SK-N-SH (cell line): ENCODE data around the gene ACSL3.
A peak's percentile ranks its signal among the peaks of the same experiment; 100 is the strongest.

Source experiments
- CTCF ChIP-seq: fragments of 200-600 bp; sonication (generic); IDR thresholded peaks from 2 replicates; pipeline ENCODE4 v1.6.1; 2017; ENCODE audit warnings: antibody characterized with exemption, mild to moderate bottlenecking, moderate library complexity
- FOXM1 ChIP-seq: IDR thresholded peaks from 2 replicates; pipeline ENCODE4 v1.4.0; 2012; ENCODE audit warnings: low read depth, mild to moderate bottlenecking
- GABPA ChIP-seq: IDR thresholded peaks from 2 replicates; pipeline ENCODE4 v1.4.0; 2012; ENCODE audit warnings: low read depth, mild to moderate bottlenecking
- JUND ChIP-seq: IDR thresholded peaks from 2 replicates; pipeline ENCODE4 v1.4.0; 2012
- MEF2A ChIP-seq: IDR thresholded peaks from 2 replicates; pipeline ENCODE4 v1.4.0; 2012; ENCODE audit warnings: low read depth, borderline replicate concordance
- MXI1 ChIP-seq: IDR thresholded peaks from 2 replicates; pipeline ENCODE4 v1.6.1; 2012; ENCODE audit warnings: mild to moderate bottlenecking, low read depth, low read length, improper control_type of control experiment
- NFIC ChIP-seq: IDR thresholded peaks from 2 replicates; pipeline ENCODE4 v1.4.0; 2012; ENCODE audit warnings: borderline replicate concordance
- PBX3 ChIP-seq: IDR thresholded peaks from 2 replicates; pipeline ENCODE4; 2012
- POLR2AphosphoS5 ChIP-seq: IDR thresholded peaks from 2 replicates; pipeline ENCODE4 v1.6.1; 2012; ENCODE audit warnings: low read depth, low read length
- TCF12 ChIP-seq: IDR thresholded peaks from 2 replicates; pipeline ENCODE4 v1.4.0; 2012
- USF2 ChIP-seq: fragments of 150-350 bp; IDR thresholded peaks from 2 replicates; pipeline ENCODE4 v1.6.1; 2017; ENCODE audit warnings: antibody characterized with exemption, low read length, low read depth, borderline replicate concordance

- TF ChIP-seq JUND (no peak), FOXM1 (no peak), NFIC (no peak), PBX3 (no peak), GABPA (no peak), CTCF (peak; percentile 34; the same call in 1 of the 2 replicates), MXI1 (no peak), MEF2A (no peak), TCF12 (no peak), USF2 (no peak), POLR2AphosphoS5 (no peak)
Observed at GRCh38 chr2:222862106-222862908, 1.5 kb downstream of the ACSL3 start.
